GM19397 (cell line): Measurements from ENCODE around the gene RAE1.
"Not testable (repeated sequence)": the region's sequence is repeated elsewhere in the genome, so short reads cannot be mapped to it uniquely, and the experiment has no call there.

Experiments
- ATAC-seq: cut with Tn5 transposase; IDR thresholded peaks from one replicate; pipeline ENCODE4 v1.9.1; 2021; ENCODE audit warnings: mild to moderate bottlenecking, moderate library complexity; ENCODE audit not compliant: unreplicated experiment

RAE1 gene

DNA sequence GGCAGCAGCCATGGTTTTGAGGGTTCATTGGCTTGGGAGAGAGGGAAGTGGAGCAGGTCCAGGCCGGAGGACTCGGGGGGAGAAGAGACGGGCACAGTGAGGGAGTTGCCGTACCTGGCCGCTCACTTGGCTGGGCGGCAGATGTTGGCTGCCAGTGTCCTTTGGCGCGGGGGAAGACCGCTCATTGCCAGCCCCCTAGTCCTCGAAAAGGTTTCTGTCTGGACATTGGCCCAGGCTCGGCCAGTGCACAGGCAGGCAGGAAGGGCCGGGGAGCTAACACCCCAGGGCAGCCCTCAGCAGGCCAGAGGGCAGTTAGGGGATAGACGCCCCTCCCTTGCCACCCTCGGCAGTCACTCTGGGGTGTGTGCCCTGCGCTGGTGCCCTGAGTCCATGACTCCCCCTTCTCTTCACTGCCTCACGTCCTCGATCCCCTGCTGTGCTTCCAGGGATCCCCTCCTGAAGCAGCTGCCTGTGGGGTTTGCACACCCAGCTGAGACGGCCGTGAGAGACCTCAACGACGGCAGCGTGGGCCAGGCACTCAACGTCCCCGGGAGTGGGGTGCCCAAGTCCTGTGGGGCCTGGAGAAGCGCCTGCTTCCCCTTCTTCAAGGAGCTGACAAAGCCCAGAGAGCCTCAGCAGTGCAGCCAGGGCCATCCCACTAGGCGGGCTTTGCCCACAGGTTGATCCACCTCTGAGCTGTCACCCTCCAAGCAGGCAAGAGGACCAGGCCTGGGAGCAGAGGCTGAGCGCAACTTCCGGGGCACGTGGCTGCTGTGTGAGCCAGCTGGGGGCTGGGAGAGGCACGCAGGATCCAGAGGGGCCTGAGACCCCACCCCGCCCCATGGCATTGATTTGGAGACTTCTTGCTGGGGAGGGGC is 60.6 kb downstream of the RAE1 start:
- ATAC-seq = no peak

DNA sequence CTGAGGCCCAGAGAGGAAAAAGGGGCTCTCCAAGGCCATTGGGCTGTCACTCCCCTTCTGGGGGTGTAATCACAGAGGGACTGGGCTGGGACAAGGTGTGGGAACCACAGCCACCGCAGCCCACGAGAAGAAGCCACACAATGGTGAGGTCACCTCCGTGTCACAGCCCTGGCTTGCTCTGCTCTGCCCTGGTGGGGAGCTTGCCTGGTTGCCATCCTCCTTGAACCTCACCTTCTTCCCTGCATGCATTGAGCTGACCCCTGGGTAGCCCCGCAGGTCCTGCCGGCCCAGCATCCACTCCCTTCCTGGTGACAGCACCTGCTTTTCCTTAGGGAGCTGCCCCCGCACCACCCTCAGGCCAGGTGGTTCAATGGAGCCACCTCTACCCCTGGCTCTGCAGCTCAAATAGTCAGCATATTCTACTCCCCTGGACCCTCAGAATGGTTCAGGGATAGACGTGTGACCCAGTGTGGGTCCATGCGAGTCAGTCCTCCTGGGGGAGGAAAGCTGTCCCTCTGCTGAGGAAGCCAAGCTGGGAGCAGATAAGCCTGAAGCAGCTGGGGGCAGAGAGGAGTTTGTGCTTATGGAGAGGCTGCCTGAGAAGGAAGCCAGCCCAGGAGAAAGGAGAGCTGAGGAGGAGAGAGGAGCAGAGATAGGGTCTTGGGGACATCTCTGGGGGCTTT is 61.4 kb downstream of the RAE1 start:
- no peak for ATAC-seq

DNA sequence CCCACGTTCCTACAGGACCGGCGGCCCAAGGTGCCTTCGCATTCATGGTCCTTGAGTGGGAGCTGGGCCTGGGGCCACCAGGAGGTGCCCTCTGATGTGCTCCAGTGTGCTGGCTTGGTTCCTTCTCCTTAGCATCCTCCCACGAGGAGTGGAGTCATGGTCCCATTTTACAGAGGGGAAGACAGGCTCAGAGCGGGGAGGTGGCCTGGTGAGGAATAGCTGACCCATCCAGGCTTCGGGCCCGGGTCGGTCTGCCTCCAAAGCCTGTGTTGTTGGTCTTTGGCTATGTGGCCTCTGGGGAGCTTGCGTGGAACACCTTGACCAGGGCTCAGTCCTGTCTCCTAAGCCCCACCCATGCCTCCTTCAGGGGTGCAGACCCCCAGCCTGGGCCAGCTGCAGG is 62.9 kb downstream of the RAE1 start:
- no peak for ATAC-seq

DNA sequence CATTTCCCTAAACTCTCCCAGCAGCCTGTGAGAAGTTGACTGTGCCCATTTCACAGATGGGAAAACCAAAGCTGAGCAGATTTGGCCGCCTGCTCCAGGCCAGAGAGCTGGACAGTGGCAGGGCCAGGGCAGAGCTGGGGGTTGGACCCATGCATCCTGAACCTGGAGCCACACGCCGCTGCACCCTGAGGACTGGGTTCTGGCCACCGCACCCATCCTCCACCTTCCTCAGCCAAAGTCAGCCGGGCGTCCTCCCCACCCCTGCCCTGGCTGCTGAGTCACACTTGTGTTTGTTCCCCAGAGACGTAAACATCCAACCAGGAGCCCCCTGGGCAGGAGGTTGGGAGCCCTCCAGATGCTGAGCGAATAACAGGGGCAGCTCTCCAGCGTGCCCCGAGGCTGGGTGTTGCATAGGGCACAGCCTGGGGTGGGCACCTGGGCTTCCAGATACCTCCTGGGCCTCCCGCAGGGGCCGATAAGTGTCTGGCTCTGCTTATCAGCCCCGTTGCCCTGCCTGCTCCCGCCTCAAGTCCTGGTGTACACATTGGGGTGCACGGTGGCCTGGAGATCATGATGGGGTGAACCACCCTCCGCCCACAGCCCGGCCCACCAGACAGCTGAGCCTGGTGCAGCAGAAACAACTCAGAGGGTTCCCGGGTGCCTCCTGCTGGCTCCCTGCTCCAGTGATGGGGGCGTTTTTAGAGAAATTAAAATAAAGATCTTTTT is 64.0 kb downstream of the RAE1 start:
- ATAC-seq = no peak

DNA sequence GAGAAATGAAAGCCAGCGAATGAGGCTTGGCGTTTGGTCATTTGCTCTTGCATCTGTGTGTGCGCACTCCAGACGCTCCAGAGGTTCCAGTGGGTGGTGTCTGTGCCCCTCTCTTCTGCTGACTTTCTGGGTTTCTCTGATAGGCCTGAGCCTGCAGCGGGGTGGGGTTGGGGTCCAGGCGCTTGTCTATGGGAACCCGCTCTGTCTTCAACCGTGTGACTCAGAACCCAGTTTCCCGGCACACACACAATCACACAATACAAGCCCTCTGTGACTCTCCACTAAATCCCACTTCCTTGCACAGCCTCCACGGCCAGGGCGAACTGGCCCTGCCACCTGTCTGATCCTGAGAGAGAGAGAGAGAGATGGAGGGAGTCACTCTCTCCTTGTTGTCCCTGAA is 64.7 kb downstream of the RAE1 start:
- ATAC-seq = no peak

DNA sequence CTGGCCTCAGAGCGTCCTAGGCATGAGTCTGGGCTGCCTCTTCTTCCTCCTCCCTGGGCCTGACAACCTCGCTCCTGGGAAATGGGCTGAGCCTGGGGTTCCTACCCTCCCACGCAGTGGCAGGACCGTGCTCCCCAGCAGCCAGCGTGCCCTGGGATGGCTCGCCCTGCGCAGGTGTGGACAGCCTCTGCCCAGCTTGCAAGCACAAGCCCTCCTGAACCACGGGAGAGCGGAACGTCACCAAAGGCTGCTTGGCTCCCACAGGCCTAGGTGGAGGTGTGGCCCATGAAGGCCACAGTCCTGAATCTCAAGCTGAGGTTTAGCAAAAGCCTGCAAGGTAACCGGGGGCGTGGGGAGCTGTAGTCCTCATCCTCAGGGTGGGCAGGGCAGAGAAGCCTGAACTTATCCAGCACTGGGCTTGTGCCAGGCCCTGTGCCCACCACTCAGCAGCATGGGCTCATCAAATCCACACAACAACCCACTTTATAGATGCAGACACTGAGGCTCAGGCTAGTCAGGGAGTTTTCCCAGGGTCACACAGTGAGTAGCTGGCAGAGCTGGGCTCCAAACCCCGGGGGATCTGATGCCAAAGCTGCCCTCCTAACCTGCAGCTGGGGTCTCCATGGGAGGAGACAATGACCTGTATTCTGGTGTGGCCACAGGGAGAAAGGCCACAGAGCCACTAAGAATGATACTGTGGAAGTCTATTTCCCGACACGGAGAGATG is 65.4 kb downstream of the RAE1 start:
- no peak for ATAC-seq

DNA sequence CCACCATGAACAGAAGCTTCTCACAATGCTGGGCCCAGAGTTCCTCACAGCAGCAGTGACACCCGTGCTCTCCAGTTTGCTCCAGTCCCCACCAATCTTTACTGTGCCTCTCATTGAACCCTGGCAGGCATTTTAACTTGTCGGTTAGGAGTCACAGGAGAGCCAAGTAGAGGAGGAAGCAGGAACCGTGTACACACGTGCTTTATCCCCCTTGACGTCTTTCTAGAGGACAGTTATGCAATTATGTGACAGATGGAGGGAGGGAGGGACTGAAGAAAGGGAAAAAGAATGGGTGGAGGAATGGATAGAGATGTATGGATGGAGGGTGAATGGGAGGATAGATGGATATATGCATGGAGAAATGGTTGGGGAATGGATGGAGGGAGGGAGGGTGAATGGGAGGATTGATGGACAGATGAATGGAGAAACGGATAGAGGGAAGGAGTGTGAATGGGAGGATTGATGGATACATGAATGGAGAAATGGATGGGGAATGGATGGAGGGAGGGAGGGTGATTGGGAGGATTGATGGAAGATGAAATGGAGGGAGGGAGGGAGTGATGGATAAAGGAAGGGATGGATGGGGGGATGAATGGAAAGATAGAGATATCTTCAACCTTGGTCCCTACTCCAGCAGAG is 66.1 kb downstream of the RAE1 start:
- no peak for ATAC-seq

DNA sequence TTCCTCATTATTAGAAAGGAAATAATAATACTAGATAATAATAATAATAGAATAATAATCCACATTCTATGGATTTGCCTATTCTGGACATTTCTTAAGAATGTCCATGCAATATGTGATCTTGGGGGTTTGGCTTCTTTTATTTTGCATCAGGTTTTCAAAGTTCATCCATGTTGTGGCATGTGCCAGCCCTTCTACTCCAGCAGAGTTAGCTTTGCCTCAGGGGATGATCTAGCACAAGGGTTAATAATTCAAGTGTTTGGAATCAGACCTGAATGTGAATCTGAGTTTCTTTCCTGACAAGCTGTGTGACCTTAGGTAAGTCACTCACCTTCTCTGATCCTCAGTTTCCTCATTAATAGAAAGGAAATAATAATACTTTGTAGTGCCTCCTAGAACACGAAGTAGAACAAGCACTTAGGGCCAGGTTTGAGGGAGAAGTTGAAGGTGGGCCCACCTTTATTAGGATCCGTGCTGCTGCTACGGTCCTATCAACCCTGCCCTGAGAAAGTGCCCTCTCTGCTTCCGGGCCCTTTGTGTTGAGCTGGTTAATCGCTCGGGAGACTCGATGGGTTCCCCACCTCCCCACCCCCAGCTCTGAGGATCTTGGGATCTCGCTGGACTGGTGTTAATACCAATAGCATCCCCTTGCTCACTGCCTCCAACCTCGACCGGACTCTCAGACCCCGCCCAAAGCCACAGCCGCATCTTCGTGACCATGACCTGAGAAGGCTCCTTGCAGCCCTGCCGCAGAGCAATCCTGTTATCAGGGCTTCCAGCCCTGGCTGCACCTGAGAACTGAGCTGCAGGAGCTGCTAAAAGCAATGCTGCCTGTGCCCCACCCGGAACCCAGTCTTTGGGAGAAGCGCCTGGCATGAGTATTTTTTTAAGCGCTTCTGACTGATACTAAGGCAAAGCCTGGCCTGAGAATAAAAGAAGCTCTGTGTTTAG is 67.0 kb downstream of the RAE1 start:
- ATAC-seq = no peak

DNA sequence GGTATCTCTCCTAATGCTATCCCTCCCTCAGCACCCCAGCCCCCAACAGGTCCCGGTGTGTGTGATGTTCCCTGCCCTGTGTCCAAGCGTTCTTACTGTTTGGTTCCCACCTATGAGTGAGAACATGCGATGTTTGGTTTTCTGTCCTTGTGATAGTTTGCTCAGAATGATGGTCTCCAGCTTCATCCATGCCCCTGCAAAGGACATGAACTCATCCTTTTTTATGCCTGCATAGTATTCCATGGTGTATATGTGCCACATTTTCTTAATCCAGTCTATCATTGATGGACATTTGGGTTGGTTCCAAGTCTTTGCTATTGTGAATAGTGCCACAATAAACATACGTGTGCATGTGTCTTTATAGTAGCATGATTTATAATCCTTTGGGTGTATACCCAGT is 68.4 kb downstream of the RAE1 start:
- not testable (repeated sequence) for ATAC-seq

DNA sequence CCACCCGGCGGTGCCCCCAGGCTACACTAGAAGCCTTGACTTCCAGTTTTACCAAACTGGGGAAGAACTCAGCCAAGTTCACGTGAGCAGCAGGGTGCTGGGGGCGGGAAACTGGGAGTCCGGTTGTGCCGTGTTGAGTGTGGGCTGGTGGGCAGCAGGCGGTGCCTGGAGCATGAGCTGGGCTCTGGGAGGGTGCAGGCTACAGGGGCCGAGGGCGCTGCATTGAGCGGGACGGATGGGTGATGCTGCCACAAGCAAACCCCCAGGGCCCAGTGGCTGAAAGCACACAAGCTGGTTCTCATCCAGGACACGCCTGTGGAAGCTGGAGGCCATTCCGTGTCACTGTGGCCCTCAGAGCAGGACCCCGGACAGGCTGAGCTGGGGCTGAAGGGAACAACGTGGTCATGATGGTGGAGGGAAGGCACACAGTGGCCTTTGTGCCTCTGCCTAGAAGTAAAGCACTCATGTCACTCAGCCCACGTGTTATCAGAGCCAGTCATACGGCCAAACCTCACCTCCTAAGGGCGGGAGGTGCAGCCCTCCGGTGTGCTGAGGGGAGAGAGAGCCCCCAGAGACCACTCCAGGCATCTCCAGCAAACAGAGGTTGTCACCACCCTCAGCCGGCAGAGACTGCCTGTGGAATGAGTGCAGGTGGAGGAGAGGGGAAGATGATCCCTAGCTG is 69.7 kb downstream of the RAE1 start:
- ATAC-seq = no peak

DNA sequence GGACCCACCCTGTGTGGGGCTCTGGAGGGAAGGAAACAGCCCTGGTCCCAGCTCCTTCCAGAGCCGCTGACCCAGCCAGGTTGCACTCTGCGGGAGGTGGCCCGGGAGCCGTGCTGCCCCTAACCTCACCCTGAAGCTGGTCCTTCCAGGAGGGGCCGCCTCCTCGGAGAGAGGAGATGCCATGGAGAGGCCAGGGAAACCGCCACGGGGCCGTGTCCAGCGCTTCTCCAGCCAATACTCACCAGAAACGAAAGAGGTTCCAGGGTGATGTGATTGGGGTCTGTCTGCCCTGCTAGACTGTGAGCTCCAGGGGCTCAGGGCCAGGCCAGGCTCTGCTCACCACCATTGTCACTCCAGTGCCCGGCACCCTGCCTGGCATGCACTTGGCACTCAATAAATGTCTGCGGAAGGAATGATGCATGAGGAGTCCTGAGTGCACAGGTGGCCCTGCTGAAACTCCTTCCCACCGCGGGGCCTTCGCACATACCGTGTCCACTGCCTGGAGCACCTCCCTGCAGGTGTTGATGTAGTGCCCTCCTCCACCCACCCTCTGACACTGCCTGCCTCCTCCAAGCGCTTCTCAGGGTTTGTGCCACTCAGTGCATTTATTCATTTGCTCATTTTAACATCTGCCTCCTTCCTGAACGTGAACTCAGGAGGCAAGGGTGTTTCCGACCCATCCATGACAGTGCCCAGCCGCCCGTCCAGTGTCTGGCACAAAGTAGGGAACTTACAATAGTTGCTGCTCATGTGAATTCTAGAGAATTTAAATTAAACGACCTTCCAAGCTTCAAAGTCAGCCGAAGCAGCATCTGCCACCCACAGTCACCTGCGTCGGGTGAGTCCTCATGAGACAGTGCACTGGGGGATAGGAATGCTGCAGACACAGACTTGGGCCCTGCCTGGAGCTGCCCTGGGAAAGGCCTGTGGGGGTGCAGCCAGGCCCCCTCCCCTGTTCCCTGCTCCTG is 70.5 kb downstream of the RAE1 start:
- ATAC-seq = no peak

DNA sequence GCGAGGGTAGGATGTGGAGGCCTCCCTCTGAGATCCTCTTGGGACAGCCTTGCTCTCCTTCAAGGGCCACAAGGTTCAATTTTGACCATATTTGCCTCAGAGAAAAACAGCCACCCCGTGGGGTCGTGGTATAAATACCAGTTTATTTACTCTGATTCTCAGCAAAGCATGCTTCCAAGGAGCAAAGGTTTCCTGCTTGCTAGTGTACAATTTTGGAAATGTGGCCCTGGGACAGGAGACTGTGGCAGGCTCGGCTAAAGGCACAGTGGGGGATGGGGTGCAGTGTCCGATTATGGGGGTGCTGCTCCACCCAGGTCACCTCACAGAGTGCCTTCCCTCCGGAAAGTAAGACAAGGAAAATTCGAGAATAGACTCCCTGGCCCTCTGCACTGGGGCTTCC is 71.2 kb downstream of the RAE1 start:
- ATAC-seq = no peak

DNA sequence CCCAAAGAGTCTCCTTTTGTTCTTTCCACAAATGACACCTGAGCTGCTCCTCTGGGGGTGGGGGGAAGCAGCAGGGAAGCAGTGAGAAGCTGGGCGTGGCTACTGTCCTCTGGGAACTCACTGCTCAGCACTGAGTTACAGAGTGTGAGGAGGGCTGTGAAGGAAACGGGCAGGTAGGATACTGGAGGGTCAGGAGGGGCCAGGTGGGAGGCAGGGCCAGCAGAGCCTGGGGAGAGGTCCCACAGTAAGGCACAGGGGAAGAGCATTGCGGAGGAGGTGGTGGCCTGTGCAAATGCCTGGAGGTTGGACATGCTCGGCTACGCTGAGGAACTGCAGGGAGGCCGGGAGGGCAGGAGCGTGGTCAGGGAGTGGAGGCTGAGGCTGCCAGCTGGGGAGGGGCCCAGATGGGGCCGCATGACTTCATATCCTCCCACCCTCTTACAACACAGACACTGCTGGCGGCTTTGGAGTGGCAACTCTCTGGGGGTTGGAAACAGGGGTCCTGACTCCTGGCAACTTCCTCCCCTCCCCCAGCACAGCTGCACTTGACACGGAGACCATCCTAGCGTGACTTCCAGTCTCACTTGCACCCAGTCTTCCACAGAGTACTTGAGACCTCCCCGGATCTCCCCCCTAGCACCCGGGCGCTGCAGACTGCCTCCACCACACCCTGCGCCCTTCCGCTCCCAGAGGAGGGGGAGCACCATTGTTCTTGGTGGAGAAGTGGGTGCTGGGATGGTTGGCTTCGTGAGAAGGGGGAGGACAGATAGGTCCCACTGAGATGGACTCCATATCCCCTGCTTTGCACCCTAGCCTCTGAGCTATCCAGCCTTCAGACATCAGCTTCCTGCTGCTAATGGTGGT is 74.3 kb downstream of the RAE1 start:
- no peak for ATAC-seq

DNA sequence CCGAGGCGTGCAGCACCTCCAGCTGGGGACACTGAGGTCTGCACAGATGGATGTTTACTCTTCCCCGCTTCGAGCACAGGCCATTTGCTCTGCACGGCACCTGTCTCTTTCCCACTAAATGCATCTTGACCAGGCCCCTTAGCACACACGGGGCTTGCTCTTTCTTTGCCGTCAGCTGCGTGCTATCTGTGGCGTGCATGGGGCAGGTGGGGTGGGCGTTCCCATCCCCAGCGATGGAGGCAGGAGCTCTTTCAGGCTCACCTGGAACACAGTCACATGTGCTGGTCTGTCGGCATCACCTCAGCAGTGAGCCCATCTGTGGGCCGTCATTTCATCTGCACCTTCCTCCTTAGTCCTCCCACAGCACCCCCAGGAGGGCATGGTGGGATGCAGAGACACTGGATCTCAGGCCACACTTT is 75.2 kb downstream of the RAE1 start:
- ATAC-seq = no peak

DNA sequence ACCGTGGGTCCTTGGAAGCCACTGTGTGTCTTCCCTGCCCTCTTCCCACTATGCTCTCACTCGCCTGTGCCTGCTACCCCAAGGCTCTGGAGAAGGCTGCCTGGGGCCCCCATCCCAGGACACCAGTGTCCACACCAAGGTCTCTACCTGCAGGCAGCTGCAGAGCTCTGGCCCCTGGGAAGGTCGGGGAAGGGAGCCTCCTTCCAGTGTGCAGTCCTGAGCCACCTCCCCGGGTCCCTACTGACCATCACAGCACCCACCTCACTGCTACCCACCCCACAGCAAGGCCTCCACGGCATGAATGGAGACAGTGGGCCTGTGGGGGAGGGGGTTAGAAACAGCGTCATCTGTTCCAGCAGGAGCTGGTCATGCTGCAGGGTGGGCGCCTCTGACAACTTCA is 75.8 kb downstream of the RAE1 start:
- no peak for ATAC-seq

DNA sequence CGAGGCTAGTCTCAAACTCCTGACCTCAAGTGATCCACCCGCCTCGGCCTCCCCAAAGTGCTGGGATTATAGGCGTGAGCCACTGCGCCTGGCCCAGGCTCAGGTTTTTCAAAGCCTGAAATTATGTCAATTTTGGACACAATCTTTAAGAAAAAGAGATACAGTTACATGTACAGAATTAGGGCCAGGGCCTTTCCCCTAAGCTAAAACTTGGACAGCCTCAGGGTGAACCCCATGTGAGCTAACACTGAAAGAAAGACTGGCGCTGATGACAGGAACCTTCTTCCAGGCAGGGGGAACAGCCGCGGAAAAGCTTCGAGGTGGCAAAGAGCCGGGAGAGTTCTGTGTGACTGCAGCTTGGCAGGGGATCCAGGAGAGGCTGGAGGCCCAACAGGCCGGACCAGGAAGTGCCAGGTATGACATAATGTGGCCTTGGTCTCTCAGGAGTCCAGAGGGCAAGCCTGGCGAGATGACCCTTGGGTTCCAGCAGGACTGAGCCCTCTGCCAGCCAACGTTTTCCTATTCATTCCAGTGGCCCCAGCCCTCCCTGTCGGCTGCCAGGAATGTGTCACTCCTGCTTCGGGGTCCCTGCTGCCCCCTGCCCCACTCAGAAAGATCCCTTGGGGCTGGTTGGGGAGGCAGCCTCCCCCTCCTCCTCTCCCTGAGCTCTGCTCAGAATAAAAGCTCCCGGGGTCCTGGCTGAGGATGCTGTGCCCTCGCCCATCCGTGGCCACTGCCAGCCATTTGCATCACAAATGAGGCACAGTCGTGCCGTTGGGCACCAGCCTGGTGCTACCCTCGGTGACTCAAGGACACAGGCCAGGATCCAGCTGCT is 77.5 kb downstream of the RAE1 start:
- ATAC-seq = no peak
